NCI-H2227 treated with DMSO at 0.1 percent for 48 hours (cell line): Measurements from ENCODE around the gene L3MBTL4.
"Not testable (repeated sequence)": the region's sequence is repeated elsewhere in the genome, so short reads cannot be mapped to it uniquely, and the experiment has no call there.

ENCODE experiments used
- DNase-seq: peaks from one replicate; lab custom pipeline; 2025; lab: John Stamatoyannopoulos, UW

Gene L3MBTL4

DNA sequence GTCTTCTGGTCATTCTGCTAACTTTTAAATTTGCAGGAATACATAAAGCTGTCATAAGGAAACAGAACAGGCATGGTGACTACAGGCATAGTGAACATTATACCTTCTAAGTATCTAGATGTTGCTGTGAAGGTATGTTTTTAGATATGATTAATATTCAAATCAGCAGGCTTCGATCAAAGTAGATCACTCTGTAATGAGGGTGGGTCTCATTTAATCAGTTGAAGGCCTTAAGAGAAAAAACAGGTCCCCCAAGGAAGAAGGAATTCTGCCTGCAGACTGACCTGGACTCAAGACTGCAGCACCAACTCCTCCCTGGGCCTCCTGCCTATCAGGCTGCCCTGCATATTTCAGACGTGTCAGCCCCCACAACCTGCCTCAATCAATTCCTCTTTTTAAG lies 104.0 kb downstream of the L3MBTL4 start:
- no peak for DNase-seq

DNA sequence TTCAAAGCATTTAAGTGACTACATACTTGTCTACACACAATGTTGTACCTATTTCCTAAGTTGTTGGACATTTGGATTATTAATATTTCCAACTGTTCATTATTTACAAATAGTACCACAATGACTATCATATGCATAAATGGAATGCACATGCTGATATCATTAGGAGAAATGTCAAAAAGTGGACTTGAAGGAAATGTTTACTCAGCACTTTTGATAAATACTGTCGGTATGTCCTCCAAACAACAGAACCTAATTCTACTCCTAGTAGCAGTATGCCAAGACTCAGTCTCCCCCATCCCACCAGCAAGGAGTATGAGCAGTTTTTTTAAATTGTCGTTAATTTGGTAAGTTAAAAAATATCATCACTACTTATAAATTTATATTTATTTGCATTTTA lies 116.8 kb downstream of the L3MBTL4 start:
- no peak for DNase-seq

DNA sequence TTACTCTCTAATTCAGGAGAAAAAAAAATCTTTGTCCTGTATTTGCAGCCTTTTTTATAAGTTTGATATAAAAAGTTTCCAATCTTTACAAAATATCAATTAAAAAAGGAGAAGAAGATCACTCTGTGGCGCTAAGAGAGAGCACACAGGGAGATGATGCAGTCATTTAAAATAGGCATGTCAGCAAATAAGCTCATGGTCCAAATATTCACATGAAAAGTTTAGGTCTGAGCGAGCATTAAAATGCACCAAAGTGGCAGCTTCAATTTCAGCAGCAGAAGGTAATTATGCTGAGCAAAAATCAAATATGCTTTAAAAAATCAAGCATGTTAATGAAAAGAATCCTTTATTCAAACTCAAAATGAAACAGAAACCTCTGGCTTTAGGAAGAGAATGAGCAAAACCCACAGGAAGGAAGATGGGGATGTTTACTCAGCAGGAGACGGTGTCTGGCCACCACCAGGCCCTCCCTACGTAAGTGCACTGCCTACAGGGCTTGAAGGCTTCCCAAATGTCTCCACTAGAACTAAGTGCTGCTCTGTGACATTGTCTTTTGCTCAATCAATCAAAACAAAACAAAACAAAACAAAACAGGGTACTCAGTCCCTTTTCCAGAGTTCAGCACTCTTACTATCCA lies 120.4 kb downstream of the L3MBTL4 start:
- DNase-seq = no peak

DNA sequence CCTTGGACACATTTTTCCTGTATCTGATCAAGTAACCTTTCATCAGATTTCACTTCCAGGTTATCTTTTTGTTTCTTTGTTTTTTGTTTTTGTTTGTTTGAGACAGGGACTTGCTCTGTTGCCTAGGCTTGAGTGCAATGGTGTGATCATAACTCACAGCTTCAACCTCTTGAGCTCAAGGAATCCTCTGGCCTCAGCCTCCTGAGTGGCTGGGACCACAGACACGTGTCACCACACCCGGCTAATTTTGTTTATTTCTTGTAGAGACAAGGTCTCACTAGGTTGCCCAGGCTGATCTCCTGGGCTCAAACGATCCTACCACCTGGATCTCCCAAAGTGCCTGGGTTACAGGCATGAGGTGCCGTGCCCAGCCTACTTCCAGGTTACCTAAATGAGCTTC lies 124.9 kb downstream of the L3MBTL4 start:
- DNase-seq = no peak

DNA sequence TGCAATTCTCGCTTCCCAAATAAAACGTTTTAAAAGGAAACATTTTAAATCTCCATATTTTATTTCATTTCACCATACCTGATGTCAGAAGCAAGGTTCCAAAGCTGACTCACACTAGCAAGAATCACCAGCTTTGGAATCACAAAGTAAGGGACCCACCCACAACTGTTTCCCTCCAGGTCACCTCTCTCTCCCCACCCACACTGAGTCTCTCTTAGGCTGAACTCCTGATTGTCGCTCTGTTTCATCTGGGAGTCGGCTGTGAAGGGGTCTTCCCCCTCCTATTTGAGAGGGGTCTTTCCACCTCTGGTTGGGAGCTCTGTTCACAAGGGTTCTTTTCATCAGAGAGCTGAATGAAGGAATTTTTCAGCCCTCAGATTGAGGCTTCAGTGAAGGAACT lies 128.1 kb downstream of the L3MBTL4 start:
- DNase-seq = no peak

DNA sequence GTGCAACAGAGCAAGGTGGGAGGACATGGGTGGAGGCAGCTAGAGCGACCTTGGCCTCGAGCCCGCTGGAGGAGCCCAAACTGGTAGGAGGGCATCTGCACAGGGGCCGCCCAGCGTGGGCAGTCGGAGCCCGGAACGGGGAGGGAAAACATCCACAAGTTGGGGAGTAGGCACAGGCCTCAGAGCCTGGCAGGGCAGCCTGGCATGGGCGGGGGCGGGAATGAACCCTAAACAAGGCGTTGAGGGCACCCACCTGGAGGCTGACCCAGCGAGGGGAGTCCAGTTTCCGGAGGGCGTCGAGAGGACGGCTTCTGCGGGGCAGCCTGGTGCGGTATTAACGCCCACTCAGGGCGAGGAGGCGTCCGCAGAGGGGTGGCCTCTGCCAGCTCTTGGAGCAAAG lies 129.9 kb downstream of the L3MBTL4 start:
- DNase-seq = no peak

DNA sequence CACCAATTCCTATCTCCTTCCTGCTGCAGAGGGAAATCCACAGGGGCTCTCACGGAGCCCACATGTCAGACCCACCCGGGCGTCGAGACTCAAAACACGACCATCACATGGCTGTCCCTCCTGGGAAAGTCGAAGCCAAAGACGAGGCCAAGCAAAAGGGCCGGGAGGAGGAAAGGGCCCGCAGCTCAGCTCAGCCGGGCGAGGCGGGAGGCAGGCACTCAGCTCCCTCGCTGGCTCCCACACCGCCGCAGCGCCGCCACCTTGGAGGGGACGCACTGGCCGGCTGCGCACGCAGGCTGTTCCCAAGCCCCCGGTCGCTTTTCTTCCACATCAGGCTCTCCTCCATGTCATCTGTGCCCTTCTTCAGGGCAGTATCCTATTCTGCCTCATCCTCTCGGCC lies 130.4 kb downstream of the L3MBTL4 start:
- no peak for DNase-seq

DNA sequence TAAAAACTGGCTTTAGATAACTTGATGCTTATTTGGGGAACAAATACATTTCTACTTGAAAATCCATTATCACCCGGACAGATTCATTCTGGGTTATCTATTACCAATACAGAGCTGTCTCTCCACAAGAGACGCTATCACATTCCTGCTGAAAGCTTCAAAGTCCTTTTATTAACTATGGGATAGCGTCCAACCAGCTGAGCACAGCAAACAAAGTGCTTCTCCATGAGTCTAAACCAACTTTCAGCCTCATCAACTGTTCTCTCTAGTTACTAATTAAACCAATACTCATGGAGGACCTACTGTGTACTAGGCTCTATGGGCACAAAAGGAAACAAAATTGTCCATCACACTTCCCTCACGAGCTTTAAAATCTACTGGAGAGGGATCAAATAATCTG lies 132.8 kb downstream of the L3MBTL4 start:
- no peak for DNase-seq

DNA sequence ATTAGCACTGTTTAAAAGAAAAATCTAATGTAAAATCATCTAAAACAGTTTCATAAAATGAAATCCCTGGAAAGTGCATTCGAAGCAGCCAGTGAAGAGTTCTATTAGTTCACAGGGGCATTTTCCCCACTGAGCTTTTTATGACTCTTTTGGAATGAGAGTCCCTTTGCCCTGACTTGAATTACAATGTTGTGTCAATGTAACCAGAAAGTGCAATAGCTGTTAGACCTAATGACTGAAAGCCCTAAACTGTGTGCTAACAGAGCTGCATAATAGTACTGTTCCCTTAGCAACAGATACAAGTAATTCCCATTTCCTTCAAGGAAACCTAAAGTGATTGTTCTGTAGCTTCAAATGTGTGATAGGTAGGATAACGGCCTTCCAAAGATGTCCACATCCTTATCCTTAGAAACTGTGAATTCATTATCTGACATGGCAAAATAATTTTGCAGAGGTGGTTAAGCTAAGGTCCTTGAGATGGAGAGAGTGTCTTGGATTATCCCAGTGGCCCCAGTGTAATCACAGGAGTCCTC lies 134.4 kb downstream of the L3MBTL4 start:
- no peak for DNase-seq

DNA sequence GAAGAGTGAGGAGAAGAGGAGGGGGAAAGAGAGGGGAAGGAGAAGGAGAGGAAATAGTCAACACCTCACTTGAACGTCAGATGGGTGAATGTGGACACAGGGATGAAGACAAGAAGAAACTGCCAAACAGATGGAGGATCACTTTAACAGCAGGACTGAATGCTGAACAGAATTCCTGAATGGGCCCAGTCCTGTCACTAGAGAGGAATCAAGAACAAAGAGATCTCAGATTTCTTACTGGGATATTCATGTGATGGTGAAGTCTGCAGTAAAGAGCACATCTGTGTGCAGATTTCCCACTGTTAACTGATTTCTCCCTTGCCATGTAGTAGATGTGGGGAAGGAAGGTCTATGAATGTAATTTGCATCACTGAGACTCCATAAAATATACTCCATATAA lies 135.4 kb downstream of the L3MBTL4 start:
- DNase-seq = no peak

DNA sequence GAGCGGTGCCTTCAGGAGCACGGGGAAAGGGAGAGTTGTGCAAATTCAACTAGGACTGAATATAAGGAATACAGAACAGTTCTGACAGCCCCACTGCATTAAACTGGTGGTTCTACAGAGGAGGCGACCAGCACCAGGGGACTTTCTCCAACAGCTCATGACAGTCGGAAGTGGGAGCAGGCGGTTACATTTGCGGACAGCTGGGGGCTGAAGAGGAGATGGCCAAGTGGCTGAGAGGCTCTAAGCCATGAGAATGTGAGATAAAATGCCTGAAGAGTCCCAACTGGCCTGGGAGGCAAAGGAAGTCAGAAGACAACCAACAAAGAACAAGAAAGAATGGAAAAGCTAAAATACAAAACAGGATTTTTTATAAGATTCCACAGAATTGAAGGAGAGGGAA lies 141.3 kb downstream of the L3MBTL4 start:
- DNase-seq = no peak

DNA sequence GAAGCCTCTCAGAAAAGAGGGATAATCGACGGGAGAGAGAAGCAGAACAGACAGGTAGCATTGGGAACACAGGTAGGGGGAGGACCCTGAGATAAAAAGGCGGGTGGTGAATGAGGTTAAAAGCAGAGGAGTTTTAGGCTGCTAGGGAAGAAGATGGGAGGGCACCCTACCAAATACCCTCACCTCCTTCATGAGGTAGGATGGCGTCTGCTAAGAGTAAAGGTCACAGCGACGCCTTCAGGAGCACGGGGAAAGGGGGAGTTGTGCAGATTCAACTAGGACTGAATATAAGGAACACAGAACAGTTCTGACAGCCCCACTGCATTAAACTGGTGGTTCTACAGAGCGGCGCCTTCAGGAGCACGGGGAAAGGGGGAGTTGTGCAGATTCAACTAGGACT lies 142.6 kb downstream of the L3MBTL4 start:
- not testable (repeated sequence) for DNase-seq

DNA sequence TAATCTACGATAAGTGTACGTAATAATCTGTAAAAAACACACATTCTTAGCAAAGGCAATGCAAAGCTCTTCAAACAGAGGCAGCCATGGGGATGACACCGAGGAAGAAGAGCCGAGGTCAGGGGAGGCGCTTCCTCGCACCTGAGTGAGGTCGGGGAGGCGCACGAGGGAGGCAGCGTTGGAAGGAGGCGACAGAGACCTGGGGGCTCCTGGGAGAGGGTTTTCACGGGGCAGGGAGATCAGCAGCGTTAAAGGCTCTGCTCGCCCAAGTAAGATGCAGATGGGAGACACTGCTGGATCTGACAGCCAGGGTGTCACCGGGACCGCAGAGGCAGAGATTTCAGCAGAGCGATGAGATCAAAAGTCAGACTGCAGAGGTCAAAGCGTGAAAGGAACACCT lies 143.1 kb downstream of the L3MBTL4 start:
- DNase-seq = no peak

DNA sequence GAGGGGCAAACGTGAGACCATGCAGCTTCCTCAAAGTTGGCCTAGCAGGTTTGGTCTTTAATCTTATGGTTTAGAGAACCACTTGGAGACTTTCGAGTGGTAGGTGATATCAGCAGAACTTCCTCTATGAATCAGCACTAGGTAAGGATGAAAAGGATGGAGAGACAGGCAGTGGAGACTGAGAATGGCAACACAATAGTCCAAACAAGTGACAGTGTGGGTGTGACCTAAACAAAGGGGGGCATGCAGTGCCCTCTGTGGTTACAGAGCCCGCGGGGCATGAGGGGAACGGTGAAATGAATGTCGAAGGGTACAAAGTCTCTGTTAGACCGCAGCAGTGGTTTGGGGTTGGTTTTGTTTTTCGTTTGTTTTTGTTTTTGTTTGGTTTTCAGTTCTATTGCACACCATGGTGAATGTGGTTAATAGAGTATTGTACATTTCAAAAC lies 143.9 kb downstream of the L3MBTL4 start:
- DNase-seq = no peak

DNA sequence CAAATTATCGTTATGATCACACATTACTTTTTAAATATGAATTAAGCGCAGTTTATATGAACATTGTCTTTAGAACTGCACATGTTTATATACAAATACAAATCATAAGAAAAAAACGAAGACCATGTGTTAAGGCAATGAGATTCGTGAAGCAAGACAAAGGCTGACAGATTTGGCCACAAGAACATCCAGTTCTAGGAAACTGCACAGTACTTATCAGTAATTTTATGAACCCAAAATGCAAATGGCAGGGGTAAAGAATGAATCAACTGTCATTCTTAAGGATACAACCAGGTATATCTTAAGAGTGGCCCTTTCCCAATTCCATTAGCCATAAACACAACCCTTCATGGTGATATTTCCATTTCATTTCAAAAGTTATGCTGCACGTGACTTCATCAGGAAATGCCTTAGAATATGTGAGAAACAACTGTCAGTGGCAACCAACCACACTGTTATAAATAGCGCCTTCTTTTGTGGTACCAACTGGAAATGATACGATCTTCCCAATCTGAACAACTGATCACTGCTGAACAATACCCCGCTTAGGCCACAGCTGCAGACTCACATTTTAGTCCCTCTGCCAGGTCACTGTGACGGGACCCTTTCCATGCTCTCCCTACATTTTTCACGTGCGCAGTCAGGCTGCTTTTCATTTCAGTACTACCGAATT lies 144.9 kb downstream of the L3MBTL4 start:
- no peak for DNase-seq

DNA sequence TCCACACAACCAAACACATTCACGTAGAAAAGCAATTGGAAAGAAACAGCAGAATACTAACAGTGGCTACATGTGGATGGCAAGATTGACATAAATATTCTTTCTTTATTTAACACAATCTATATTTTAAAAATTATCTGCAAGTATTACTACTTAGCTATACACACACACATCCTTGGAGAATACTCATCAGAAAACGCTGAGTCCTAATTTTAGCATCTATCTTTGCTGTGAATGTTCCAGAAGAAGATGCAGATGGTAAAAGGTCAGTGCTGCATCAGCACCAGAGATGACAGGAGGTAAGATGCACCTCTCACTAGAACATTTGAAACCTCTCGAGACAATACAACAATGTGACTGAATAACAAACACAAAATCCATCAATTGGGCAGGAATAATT lies 148.5 kb downstream of the L3MBTL4 start:
- no peak for DNase-seq

DNA sequence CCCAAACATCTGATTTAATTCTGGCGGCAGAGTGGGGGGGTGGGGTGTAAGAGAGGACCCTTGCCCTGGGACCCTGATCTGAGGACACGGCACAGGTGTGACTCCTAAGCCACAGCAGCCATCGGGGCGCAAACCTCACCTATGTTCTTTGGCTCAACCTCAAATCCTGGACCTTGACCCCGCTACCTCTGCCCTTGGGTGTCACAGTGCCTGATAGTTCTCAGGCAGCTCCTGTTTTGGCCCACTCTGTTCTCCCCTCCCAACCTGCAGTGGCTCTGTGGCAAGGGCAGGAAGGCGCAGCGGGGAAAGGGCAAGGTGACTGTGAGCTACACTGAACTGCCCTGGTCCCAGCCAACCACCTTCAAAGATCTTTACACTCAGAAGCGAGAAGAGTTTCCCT lies 152.8 kb downstream of the L3MBTL4 start:
- no peak for DNase-seq

DNA sequence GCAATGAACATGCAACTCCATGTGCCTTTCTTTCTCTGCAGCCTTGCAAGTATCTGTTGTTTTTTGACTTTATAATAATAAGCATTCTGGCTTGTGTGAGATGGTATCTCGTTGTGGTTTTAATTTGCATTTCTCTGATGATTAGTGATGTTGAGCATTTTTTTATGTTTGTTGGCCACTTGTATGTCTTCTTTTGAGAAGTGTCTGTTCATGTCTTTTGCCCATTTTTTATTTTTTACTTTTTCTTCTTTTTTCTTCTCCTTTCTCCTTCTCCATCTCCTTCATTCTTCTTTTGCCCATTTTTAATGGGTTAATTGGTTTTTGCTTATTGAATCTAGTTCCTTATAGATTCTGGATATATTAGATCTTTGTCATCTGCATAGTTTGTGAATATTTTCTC lies 155.4 kb downstream of the L3MBTL4 start:
- not testable (repeated sequence) for DNase-seq

DNA sequence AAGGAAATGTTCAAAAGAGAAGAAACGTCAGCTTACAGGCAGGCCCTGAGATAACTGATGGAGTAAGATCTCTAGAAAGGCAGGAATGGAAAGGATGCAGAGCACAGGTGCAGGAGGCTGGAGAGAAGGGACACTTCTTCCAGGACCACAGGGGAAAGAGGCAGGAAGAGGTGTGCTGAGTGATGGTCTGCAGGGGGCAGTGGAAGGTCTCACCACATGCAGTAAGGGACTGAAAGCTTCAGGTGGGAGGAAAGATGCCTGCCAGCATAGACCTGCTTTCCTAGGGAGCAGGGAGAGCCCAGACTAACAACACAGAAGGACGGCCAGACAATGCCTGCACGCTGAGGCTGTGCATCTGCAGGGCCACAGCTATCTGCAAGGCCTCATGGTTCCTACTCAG lies 156.8 kb downstream of the L3MBTL4 start:
- DNase-seq = no peak

DNA sequence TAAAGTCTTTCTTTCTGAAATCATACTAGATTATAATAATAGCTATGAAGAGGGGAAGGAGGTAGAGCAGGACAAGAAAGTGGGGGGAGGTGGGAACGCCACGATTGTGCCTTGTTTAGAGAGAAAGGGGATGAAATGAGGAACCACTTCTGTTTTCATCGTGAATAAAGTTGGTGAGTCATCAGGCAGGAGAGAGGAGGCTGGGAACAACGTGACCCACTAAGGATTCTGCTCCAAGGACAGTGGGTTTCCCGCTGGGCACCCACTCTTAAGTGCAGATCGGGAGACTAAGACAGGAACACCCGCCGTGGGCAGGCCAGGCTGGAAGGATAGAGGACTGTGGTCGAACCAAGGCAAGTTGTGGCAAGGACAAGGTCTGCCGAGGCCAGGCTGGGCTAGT lies 158.2 kb downstream of the L3MBTL4 start:
- no peak for DNase-seq

DNA sequence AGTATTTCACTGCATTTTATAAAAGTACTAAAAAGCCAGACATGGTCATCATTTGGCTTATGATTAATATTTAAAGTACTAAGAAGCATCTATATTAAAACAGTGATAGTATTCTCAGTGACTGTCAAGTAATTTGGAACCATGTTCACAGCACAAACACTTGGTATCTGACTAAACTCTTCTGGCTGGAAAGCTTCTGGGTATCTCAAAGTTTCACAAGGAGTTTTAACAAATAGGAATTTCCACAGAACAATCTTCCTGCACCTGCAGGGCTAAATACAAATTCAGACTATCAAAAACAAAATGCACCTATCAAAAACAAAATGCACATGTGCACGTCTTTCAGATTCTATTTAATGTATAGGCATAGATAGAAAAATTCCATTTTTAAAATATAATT lies 158.8 kb downstream of the L3MBTL4 start:
- DNase-seq = no peak

DNA sequence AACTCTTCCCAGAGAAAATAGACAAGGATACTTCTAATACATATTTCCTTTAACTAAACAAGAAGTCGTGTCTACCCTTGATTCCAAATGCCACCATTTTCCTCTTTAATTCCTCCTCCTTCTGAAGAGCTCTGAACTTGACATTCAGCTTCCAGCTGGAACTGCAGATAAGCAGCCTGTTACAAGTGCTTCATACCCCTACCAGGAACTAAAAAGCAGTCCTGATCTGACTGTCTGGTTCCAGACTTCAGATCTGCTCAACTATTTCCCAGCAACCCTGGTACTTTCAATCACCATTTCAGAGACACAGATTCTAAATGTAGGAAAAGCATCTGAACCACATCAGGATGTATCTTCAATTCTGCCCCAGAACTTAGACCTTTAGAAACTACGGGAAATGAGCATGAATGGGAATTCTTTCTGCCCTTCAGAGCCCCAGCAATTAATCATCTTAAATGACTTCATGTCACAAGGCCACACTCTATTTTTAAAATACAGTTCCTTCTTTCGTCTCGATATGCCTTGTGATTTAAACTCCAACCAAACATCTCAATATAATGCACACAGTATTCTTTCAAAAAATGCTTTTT lies 159.5 kb downstream of the L3MBTL4 start:
- DNase-seq = no peak

DNA sequence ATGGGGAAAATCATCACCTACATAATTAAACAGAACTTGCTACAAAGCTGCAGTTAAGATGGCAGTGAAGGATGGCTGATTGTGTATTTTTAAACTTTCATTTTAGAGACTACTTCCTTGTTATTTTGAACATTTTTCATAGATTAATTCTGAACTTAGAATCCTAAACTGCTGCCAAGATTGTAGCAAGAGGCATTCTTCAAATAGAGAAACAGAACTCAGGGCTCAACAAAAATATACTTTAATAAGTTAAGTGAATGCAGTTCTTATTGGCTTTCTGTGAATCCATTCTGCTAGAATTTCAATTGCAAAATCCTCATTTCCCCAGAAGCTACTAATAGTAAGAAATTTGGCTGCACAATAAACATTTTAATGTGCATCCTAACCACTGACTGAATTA lies 160.3 kb downstream of the L3MBTL4 start:
- DNase-seq = no peak
